Measurements from ENCODE around the gene KRTAP24-1. TPM values are rescaled to one million over a fixed set of nuclear protein-coding genes. Genes with fewer than 3 reads are reported as not detected.

Gene KRTAP24-1
- not detected in 2 replicates for polyA plus RNA-seq

DNA sequence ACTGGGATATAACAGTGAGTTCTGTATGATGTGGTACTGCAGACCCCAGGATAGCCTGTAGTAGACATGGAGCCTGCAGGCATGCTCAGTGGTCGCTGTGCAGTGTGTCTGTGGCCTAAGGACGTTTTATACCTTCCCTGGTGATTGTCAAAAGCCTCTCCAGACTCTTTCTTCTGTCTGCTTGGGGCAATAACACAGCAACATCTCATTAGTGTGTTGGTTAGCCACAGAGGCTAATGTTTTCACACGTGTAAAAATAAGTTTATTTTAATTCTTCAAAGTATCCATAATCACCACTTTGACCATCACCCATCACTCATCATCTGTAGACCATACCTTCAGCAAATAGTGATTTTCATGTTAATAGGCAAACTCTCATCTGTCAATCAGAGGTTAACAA lies at the start of gene KRTAP24-1:
Gene KRTAP24-1 (minus strand): TSS at position 101 of the 400 bp plus-strand sequence. CDS start 18 bp downstream, at position 83.

GRCh38 chr21:30320215-30320614 lies 37.5 kb upstream of the KRTAP24-1 start, which contains the start of gene KRTAP26-1:
Gene KRTAP26-1, minus strand, starts transcription at chr21:30320315. Its CDS starts 280 bp downstream, at chr21:30320035.

GRCh38 chr21:30289215-30289614 lies 6.5 kb upstream of the KRTAP24-1 start, which contains the start of gene KRTAP25-1:
Gene KRTAP25-1, minus strand, starts transcription at chr21:30289514. Its CDS starts 24 bp downstream, at chr21:30289490.

Other genes with a start within 250 kb of the KRTAP24-1 start
- not detected in 2 replicates for gene CLDN17, start 116.1 kb downstream of the KRTAP24-1 start, polyA plus RNA-seq
- not detected in 2 replicates for gene CLDN8, start 66.9 kb downstream of the KRTAP24-1 start, polyA plus RNA-seq
- gene KRTAP25-1, start 6.6 kb upstream of the KRTAP24-1 start, polyA plus RNA-seq = not detected in 2 replicates
- not detected in 2 replicates for gene KRTAP26-1, start 37.4 kb upstream of the KRTAP24-1 start, polyA plus RNA-seq
- gene KRTAP27-1, start 54.7 kb upstream of the KRTAP24-1 start, polyA plus RNA-seq = not detected in 2 replicates
- gene KRTAP23-1, start 65.7 kb upstream of the KRTAP24-1 start, polyA plus RNA-seq = not detected in 2 replicates
- gene KRTAP13-2, start 89.3 kb upstream of the KRTAP24-1 start, polyA plus RNA-seq = not detected in 2 replicates
- not detected in 2 replicates for gene KRTAP13-1, start 113.1 kb upstream of the KRTAP24-1 start, polyA plus RNA-seq
- gene KRTAP13-3, start 143.0 kb upstream of the KRTAP24-1 start, polyA plus RNA-seq = not detected in 2 replicates
- not detected in 2 replicates for gene KRTAP13-4, start 147.3 kb upstream of the KRTAP24-1 start, polyA plus RNA-seq
- gene KRTAP15-1, start 157.3 kb upstream of the KRTAP24-1 start, polyA plus RNA-seq = not detected in 2 replicates
- not detected in 2 replicates for gene KRTAP19-1, start 197.4 kb upstream of the KRTAP24-1 start, polyA plus RNA-seq
- not detected in 2 replicates for gene KRTAP19-2, start 204.5 kb upstream of the KRTAP24-1 start, polyA plus RNA-seq
- gene KRTAP19-3, start 209.1 kb upstream of the KRTAP24-1 start, polyA plus RNA-seq = not detected in 2 replicates
- not detected in 2 replicates for gene KRTAP19-4, start 214.2 kb upstream of the KRTAP24-1 start, polyA plus RNA-seq
- gene KRTAP19-5, start 219.2 kb upstream of the KRTAP24-1 start, polyA plus RNA-seq = not detected in 2 replicates